ENCODE results near the gene CC2D2A.

Gene CC2D2A

DNA sequence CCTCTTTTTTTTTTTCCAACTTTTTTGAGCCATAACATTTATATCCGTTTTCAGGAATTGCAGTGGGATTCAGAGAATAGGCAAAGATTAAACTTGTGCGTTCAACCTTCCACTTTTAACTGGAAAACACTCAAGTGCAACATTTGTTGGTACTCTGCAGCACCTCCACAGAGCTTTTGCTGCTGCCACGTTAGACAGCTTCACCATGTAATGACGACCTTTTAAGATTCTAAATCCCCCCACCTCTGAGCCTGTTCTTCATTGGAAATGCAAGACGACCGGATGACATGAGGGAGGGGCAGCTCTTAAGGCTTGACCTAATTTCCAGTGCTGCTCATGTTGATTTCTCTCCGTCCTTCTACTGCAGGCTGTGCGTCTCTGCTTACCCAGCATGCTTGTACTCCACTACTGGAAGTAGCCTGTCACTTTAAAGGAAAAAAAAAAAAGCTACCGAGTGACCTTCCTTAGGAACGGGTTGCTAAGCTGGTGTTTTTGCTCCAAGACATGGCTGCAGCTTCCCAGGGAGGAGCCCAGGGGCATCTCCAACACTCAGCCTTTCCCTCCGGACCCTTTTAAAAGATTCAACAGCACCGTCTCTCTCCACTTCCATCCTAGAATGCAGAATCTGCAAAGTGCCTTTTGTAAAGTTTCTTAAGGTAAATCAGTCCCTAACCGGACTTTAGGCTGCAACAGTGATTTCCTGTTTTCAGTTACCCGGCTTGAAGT, at the start of gene CC2D2A:
CC2D2A (plus strand) TSS at position 481 of the 726 bp plus-strand sequence. CDS start 6,051 bp downstream, outside the sequence.
- DNase-seq = no peak

GRCh38 chr4:15420642-15421041, 49.0 kb upstream of the CC2D2A start:
- DNase-seq = no peak

DNA sequence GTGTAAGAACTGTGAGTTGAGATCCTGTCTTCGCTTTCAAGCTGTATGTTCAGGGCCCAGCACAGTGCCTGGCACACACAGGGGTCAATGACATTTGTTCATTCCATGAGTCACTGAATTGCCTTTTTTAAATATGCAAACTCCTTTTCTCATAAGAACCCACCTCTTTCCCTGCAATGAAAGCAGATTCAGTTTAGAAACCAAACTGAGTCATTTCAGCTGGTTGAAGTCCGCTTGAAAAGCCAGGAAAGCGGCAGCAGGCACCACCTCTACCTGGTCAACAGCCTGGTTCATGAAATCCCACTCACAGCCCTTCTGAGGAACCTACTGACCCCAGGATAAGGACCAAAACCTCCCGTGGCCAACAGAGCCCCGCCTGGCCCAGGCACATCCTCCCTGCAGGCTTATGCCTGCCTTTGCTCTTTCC, 46.4 kb upstream of the CC2D2A start:
- DNase-seq = no peak

DNA sequence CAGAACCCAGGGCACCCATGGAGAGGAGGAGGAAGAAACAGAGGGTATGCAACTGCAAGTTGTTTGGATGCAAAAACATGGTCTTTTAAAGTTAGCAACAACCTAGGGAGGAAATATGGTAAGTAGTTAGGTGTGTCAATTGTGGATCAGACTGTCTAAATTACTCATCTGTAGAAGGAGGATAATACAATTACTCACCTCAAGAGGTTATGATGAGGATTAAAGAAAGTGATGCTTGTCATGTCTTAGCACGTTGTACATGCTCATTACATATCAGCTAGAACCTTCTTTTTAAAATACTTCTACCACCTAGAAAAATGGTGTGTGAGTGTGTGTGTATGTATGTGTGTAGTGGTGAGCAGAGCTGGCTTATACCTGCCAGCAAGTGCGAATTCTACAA, 44.2 kb upstream of the CC2D2A start:
- DNase-seq = no peak

DNA sequence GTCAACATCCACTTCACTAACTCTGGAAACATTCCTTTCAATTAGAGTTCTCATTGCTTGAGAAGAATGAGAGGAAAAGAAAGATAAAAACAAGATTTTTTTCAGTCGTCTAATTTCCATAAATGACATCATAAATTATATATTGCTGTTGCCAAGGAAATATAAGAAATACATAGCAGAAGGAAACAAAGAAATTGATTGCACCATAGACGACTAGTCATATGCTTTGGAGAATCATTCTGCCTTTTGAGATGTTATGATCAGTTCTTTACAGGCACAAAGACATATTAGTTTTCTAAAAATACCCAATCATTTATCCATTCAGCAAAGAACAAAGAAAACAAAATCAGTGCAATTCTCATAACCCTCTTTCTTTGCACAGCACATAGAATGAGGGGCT, 42.5 kb upstream of the CC2D2A start:
- DNase-seq = no peak

- DNase-seq = no peak
Observed at GRCh38 chr4:15427701-15428100, 42.0 kb upstream of the CC2D2A start, which contains the start of gene C1QTNF7. C1QTNF7 (plus strand) TSS chr4:15428033; CDS start chr4:15435744, 7,711 bp downstream.

DNA sequence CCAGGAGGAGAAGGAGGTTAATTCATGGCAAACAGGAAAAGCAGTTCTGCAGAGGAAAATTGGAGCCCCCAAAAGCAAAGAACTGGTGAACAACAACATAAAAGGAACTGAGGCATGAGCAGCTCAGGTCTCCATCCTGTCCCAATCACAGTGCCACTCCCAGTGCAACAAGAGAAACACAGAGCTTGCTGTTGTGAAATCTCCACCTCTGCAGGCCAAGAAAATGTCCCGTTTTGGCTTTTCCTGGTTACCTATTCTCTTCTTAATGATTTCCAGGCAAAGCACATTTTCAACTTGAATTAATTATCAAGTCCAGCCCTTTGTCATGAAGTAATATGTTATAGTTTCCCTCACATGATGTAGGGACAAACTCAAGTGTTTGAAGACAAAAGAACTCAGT, 41.1 kb upstream of the CC2D2A start:
- DNase-seq = no peak

- no peak for DNase-seq
Observed at GRCh38 chr4:15434091-15434490, 35.6 kb upstream of the CC2D2A start.

GRCh38 chr4:15434676-15435075, 35.0 kb upstream of the CC2D2A start:
- no peak for DNase-seq

DNA sequence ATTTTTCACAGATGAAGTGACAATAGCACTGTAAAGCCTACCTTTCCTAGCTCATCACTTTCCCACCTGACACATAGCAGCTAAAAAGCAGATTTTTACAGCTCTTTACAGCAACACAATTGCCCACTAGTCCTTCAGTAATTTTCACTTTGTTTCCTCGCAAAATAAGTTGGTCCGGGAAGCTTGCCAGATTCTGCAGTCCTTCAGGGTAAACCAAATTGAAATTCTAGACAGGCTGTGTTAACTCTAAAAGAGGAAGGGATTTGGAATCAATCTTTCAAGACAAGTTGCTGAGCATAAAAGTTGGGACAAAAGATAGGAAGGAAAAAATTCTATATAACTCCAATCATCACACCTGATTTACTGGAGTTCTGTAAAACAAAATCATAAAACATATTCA, 33.2 kb upstream of the CC2D2A start:
- DNase-seq = no peak

GRCh38 chr4:15438939-15439524, 30.6 kb upstream of the CC2D2A start:
- DNase-seq = no peak

DNA sequence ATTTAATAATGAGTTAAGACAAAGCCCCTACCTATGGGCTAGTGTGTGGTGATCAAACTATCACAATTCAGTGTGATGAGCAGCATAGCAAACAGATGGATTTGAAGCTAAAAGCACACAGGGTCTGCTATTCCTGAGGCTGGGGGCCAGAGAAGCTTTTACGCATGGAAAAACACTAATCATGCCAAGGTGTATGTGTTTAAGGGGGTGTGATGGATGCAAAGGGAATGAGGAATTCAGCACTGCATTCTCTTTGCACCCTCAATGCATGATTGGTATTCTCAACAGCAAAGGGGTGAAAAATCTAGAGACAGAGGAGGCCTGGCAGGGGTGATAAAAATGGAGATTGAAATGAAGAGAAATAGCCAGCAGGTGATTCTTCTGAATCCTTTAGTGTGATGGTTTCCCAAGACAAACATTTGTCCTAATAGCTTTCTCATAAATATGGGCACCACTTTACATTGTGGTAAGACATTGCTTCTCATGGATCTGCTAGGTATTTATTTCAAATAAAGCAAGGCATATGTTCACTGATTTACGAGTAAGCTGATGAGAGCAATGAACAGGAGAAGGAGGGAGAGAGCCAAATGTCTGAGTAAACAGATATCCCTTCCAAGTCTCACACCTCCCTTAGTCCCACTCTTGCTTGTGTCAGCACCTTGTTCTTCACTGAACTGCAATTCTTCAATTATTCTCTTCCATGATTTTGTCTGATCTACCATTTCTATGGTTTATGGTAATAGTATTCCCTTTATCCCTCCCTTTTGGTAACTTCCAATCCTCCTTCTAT, 26.1 kb upstream of the CC2D2A start:
- no peak for DNase-seq

DNA sequence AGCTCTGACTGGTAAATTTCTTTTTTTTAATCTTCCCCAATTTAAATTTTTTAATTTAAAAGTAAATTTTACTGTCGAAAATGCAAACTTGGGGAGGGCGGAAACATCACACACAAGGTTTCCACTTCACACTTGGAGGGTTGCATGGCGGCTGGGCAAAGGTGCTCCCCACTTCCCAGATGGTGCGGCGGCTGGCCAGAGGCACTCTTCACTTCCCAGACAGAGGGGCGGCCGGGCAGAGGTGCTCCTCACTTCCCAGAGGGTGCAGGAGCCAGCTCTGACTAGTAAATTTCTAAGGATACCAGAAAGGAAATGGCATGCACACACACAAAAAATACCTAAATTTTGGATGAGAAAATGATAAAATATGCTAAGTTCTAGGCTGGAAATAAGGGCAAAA, 25.4 kb upstream of the CC2D2A start:
- no peak for DNase-seq

- DNase-seq = no peak
Observed at GRCh38 chr4:15444879-15445547, 24.7 kb upstream of the CC2D2A start.

- DNase-seq = no peak
Observed at GRCh38 chr4:15451181-15451865, 18.4 kb upstream of the CC2D2A start.

- no peak for DNase-seq
Observed at GRCh38 chr4:15451866-15452765, 17.6 kb upstream of the CC2D2A start.

- no peak for DNase-seq
Observed at GRCh38 chr4:15455290-15455689, 14.4 kb upstream of the CC2D2A start.

DNA sequence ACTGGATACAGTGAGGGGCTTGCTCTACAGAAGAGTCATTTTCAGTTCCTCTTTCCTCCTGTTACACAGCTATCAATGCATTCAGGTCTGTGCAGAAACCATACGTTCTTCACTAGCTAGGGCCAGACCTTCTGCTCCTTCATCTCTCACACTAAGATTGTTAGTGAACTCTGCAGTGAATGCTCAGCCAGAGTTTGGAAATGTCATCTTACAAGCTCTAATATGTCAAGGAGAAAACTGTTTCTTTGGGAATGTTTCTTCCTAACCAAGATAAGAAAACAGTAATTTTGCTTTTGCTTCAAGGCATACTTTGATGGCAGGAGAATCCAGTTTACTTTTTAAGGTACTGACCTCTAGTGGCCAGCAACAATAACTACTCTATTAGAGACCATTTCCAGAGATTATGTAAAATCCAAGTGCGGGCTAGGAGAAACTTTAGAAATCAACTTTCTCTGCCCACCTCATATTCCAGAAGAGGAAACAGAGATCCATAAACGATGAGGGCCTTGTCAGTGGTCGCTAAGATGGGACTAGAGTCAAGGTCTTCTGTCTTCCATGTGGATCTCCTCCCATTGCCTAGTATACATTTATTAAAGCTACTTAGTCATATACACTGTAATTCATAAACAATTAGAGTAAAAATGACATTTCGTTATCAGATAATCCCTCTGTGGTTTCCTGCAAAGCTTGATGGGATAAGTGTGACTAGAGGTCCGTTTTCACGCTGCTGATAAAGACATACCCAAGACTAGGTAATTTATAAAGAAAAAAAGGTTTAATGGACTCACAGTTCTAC, 12.1 kb upstream of the CC2D2A start:
- no peak for DNase-seq

DNA sequence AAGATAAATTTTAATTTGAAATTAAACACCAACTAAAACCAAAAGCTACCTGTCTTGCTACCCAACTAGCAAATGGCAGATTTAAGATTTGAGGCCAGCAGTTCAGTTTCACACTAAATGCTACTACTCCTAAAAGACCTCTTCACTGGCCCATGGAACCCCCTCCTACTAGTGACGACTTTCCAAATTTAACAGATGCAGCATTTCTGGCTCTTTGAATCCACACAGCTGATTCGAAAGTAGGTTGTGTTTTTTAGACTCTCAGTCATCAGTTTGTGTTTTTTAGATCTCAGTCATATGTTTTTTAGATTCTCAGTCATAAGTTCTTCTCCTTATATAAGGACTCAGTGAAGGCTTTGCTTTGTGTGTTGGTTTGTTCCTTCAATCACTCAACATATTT, 11.1 kb upstream of the CC2D2A start:
- DNase-seq = no peak

DNA sequence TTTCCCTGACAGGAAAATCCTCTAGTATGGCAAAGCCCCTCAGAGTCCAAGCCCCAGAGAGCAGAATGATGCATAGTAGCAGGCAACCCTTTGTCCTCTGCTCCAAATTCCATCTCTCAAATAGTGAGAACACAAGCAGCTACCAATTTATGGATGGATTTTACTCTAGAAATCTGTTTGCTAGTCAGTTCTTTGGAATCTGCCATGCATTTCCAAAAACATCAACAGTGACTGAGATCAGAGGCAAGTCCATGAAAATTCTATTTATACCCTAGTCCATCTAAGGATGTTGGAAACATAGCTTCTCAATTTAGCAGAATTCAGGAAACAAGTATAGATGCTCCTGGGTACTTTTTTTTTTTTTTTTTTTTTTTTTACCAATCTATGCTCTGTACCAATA, 10.0 kb upstream of the CC2D2A start:
- DNase-seq = no peak

DNA sequence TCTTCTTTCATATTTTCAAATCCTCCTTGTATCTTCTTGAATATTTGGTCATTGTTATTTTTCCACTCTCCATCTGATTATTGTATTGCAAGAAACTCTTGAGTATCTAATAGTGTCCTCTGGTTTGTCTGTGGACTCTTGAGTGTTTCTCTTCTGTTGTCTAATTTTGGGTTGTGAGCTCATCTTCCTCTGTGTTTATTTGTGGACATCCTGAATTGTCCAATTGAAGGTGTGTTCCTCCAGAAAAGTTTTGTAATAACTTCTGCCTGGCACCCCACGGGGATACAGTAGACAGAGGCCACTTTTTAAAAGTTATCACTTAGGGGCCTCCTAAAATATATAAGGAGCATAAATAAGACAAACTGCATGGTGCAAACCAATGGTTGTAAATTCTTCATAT, 3.1 kb upstream of the CC2D2A start:
- no peak for DNase-seq

Data from KG1 (cell line).